Measurements from ENCODE around the gene C22orf31. TPM values are rescaled to one million over a fixed set of nuclear protein-coding genes. Genes with fewer than 3 reads are reported as not detected.

The C22orf31 gene
- total RNA-seq, 2 donors from 2014 or later: not detected

- no peak for DNase-seq
- H3K27ac Mint-ChIP-seq: no peak overlapping the region
- ATAC-seq (replicated peaks in 1 of 2): no peak
Observed at GRCh38 chr22:29060251-29060869, 1.3 kb downstream of the C22orf31 start.

GRCh38 chr22:29056472-29056871 is 5.2 kb downstream of the C22orf31 start:
- H3K27ac Mint-ChIP-seq: no peak overlapping the region
- H3K36me3 Mint-ChIP-seq (ENCODE audit: insufficient read depth in 2 of 2): no peaks in the 10 kb centered on the region
- no peak overlapping the region for H3K4me3 Mint-ChIP-seq
- no peaks in the 10 kb centered on the region for H3K4me1 Mint-ChIP-seq (ENCODE audit: low read depth)
- DNase-seq (no peak), ATAC-seq (replicated peaks in 1 of 2) (no peak)
- H3K9me3 Mint-ChIP-seq: no peaks in the 10 kb centered on the region
- peaks cover 7% of the 10 kb centered on the region for H3K27me3 Mint-ChIP-seq (ENCODE audit: low read depth)

More at GRCh38 chr22:29060251-29060869, 1.3 kb downstream of the C22orf31 start:
- H3K4me3 Mint-ChIP-seq: no peak overlapping the region
- H3K4me1 Mint-ChIP-seq (ENCODE audit: low read depth): no peaks in the 10 kb centered on the region
- H3K36me3 Mint-ChIP-seq (ENCODE audit: insufficient read depth in 2 of 2): no peaks in the 10 kb centered on the region
- peaks cover 7% of the 10 kb centered on the region for H3K27me3 Mint-ChIP-seq (ENCODE audit: low read depth)
- no peaks in the 10 kb centered on the region for H3K9me3 Mint-ChIP-seq

GRCh38 chr22:29055192-29055830 is 6.3 kb downstream of the C22orf31 start:
- no peak for DNase-seq
- Mint-ChIP-seq H3K36me3 (ENCODE audit: insufficient read depth in 2 of 2) (no peaks in the 10 kb centered on the region), H3K4me1 (ENCODE audit: low read depth) (no peaks in the 10 kb centered on the region), H3K4me3 (no peak overlapping the region), H3K27me3 (ENCODE audit: low read depth) (peaks cover 4% of the 10 kb centered on the region), H3K9me3 (no peaks in the 10 kb centered on the region), H3K27ac (no peak overlapping the region)
- ATAC-seq (replicated peaks in 1 of 2): no peak

- H3K27me3 Mint-ChIP-seq (ENCODE audit: low read depth): no peaks in the 10 kb centered on the region
- H3K36me3 Mint-ChIP-seq (ENCODE audit: insufficient read depth in 2 of 2): no peaks in the 10 kb centered on the region
- ATAC-seq (replicated peaks in 1 of 2) (no peak), DNase-seq (no peak)
- no peak overlapping the region for H3K27ac Mint-ChIP-seq
- H3K4me1 Mint-ChIP-seq (ENCODE audit: low read depth): no peaks in the 10 kb centered on the region
- no peak overlapping the region for H3K4me3 Mint-ChIP-seq
- no peaks in the 10 kb centered on the region for H3K9me3 Mint-ChIP-seq
Observed at GRCh38 chr22:29054251-29054767, 7.3 kb downstream of the C22orf31 start.

GRCh38 chr22:29053048-29053702 is 8.5 kb downstream of the C22orf31 start:
- Mint-ChIP-seq H3K36me3 (ENCODE audit: insufficient read depth in 2 of 2) (no peaks in the 10 kb centered on the region), H3K27me3 (ENCODE audit: low read depth) (no peaks in the 10 kb centered on the region), H3K9me3 (no peaks in the 10 kb centered on the region), H3K4me1 (ENCODE audit: low read depth) (no peaks in the 10 kb centered on the region), H3K27ac (no peak overlapping the region), H3K4me3 (no peak overlapping the region)
- DNase-seq (no peak), ATAC-seq (replicated peaks in 1 of 2) (no peak)

GRCh38 chr22:29050457-29050856 is 11.2 kb downstream of the C22orf31 start:
- no peak for DNase-seq
- no peaks in the 10 kb centered on the region for H3K36me3 Mint-ChIP-seq (ENCODE audit: insufficient read depth in 2 of 2)
- H3K4me1 Mint-ChIP-seq (ENCODE audit: low read depth): no peaks in the 10 kb centered on the region
- no peak for ATAC-seq (replicated peaks in 1 of 2)
- H3K27ac Mint-ChIP-seq: no peak overlapping the region
- no peaks in the 10 kb centered on the region for H3K9me3 Mint-ChIP-seq
- H3K27me3 Mint-ChIP-seq (ENCODE audit: low read depth): no peaks in the 10 kb centered on the region
- H3K4me3 Mint-ChIP-seq: no peak overlapping the region

- Mint-ChIP-seq H3K27ac (no peak overlapping the region), H3K4me1 (ENCODE audit: low read depth) (no peaks in the 10 kb centered on the region), H3K4me3 (no peak overlapping the region), H3K36me3 (ENCODE audit: insufficient read depth in 2 of 2) (no peaks in the 10 kb centered on the region), H3K9me3 (no peaks in the 10 kb centered on the region), H3K27me3 (ENCODE audit: low read depth) (no peaks in the 10 kb centered on the region)
- ATAC-seq (replicated peaks in 1 of 2): no peak
- DNase-seq: no peak
Observed at GRCh38 chr22:29049655-29050263, 11.9 kb downstream of the C22orf31 start.

GRCh38 chr22:29048822-29049654 is 12.6 kb downstream of the C22orf31 start:
- H3K4me3 Mint-ChIP-seq: no peak overlapping the region
- no peaks in the 10 kb centered on the region for H3K27me3 Mint-ChIP-seq (ENCODE audit: low read depth)
- ATAC-seq (replicated peaks in 1 of 2) (no peak), DNase-seq (no peak)
- no peak overlapping the region for H3K27ac Mint-ChIP-seq
- no peaks in the 10 kb centered on the region for H3K9me3 Mint-ChIP-seq
- no peaks in the 10 kb centered on the region for H3K36me3 Mint-ChIP-seq (ENCODE audit: insufficient read depth in 2 of 2)
- H3K4me1 Mint-ChIP-seq (ENCODE audit: low read depth): no peaks in the 10 kb centered on the region

- Mint-ChIP-seq H3K27ac (no peak overlapping the region), H3K27me3 (ENCODE audit: low read depth) (peaks cover 10% of the 10 kb centered on the region), H3K4me3 (no peak overlapping the region), H3K9me3 (no peaks in the 10 kb centered on the region), H3K36me3 (ENCODE audit: insufficient read depth in 2 of 2) (no peaks in the 10 kb centered on the region), H3K4me1 (ENCODE audit: low read depth) (no peaks in the 10 kb centered on the region)
- DNase-seq (no peak), ATAC-seq (replicated peaks in 1 of 2) (no peak)
Observed at GRCh38 chr22:29044657-29045176, 16.9 kb downstream of the C22orf31 start.

- Mint-ChIP-seq H3K27ac (no peak overlapping the region), H3K36me3 (ENCODE audit: insufficient read depth in 2 of 2) (no peaks in the 10 kb centered on the region), H3K4me1 (ENCODE audit: low read depth) (no peaks in the 10 kb centered on the region), H3K9me3 (no peaks in the 10 kb centered on the region), H3K4me3 (no peak overlapping the region), H3K27me3 (ENCODE audit: low read depth) (peaks cover 10% of the 10 kb centered on the region)
- no peak for DNase-seq
- ATAC-seq (replicated peaks in 1 of 2): no peak
Observed at GRCh38 chr22:29043906-29044575, 17.6 kb downstream of the C22orf31 start.

GRCh38 chr22:29041408-29041807 is 20.2 kb downstream of the C22orf31 start:
- no peak overlapping the region for H3K27ac Mint-ChIP-seq
- no peak overlapping the region for H3K4me3 Mint-ChIP-seq
- no peak for DNase-seq
- H3K4me1 Mint-ChIP-seq (ENCODE audit: low read depth): no peaks in the 10 kb centered on the region
- ATAC-seq (replicated peaks in 1 of 2): no peak
- H3K9me3 Mint-ChIP-seq: no peaks in the 10 kb centered on the region
- peaks cover 10% of the 10 kb centered on the region for H3K27me3 Mint-ChIP-seq (ENCODE audit: low read depth)
- no peaks in the 10 kb centered on the region for H3K36me3 Mint-ChIP-seq (ENCODE audit: insufficient read depth in 2 of 2)

Data from activated T-cell treated with anti-CD3 and anti-CD28 coated beads, Interleukin-2, amount 50 U/mL, for 72 hours (primary cell).